CD14-positive monocyte (primary cell): ENCODE measurements around the gene CYBB. TPM values are rescaled to one million over a fixed set of nuclear protein-coding genes. Genes with fewer than 3 reads are reported as not detected.
A peak's percentile ranks its signal among the peaks of the same experiment; 100 is the strongest.

Experiments used
- DNase-seq, 3 donors: peaks; one replicate each; pipeline ENCODE4 v3.0.0-alpha.2; 2011 to 2022
- H2AFZ ChIP-seq: 2 replicates; pipeline ENCODE4 v1.6.0; 2012; ENCODE audit warnings: mild to moderate bottlenecking, low read depth, low read length, inconsistent platforms; ENCODE audit not compliant: insufficient read depth, poor library complexity, severe bottlenecking
- H3K27ac ChIP-seq, 2 donors: 1 replicate in 1 of 2; 2 replicates in 1 of 2; pipeline ENCODE4 v1.5.1; 2012 to 2013; ENCODE audit warnings: low read length in 2 of 2, control low read depth in 1 of 2, inconsistent platforms in 1 of 2, low read depth in 1 of 2, mild to moderate bottlenecking in 1 of 2
- H3K27me3 ChIP-seq, 2 donors: one replicate each; pipeline versions ENCODE4 v1.6.0 to v1.6.1; 2011 to 2013; ENCODE audit warnings: low read length in 2 of 2; ENCODE audit not compliant: control insufficient read depth in 2 of 2, insufficient read depth in 2 of 2
- H3K36me3 ChIP-seq, 2 donors: replicated peaks in 1 of 2; 1 replicate in 1 of 2; 2 replicates in 1 of 2; pipeline versions ENCODE4 v1.5.1 to v1.6.1; 2012 to 2013; ENCODE audit warnings: low read length in 2 of 2, control low read depth in 1 of 2, inconsistent platforms in 1 of 2, mild to moderate bottlenecking in 1 of 2; ENCODE audit not compliant: insufficient read depth in 2 of 2, control insufficient read depth in 1 of 2
- H3K4me1 ChIP-seq, 2 donors: 1 replicate in 1 of 2; 2 replicates in 1 of 2; pipeline versions ENCODE4 v1.5.1 to v1.6.1; 2012 to 2013; ENCODE audit warnings: low read length in 2 of 2, control low read depth in 1 of 2, inconsistent platforms in 1 of 2, mild to moderate bottlenecking in 1 of 2, moderate library complexity in 1 of 2; ENCODE audit not compliant: insufficient read depth in 2 of 2, control insufficient read depth in 1 of 2
- H3K4me2 ChIP-seq: replicated peaks from 2 replicates; pipeline ENCODE3; 2012; ENCODE audit warnings: low read length, moderate library complexity, mild to moderate bottlenecking; ENCODE audit not compliant: poor library complexity, severe bottlenecking; ENCODE audit errors: extremely low read depth
- H3K4me3 ChIP-seq, 3 experiments: fragments of 200-600 bp in 1 of 3; sonication (generic) in 1 of 3; replicated peaks in 1 of 3; 1 replicate in 2 of 3; 2 replicates in 1 of 3; pipeline ENCODE4 v1.5.1; 2011 to 2013; ENCODE audit warnings: low read length in 3 of 3, mild to moderate bottlenecking in 3 of 3, control low read depth in 2 of 3, low read depth in 2 of 3, inconsistent platforms in 1 of 3, moderate library complexity in 1 of 3
- H3K79me2 ChIP-seq: 2 replicates; pipeline ENCODE4 v1.6.0; 2012; ENCODE audit warnings: mild to moderate bottlenecking, control low read depth, inconsistent platforms, low read length, moderate library complexity; ENCODE audit not compliant: insufficient read depth
- H3K9ac ChIP-seq: 2 replicates; pipeline ENCODE4 v1.6.0; 2017; ENCODE audit warnings: low read length, mild to moderate bottlenecking; ENCODE audit not compliant: insufficient read depth, poor library complexity, severe bottlenecking
- H3K9me3 ChIP-seq, 2 donors: replicated peaks in 1 of 2; 1 replicate in 1 of 2; 2 replicates in 1 of 2; pipeline versions ENCODE4 v1.5.1 to v1.6.1; 2012 to 2013; ENCODE audit warnings: low read length in 2 of 2, control low read depth in 1 of 2; ENCODE audit not compliant: control insufficient read depth in 1 of 2, insufficient read depth in 1 of 2
- H4K20me1 ChIP-seq: 2 replicates; pipeline ENCODE4 v1.6.0; 2012; ENCODE audit warnings: mild to moderate bottlenecking, low read length, control low read depth, moderate library complexity; ENCODE audit not compliant: insufficient read depth
- H3K27ac Mint-ChIP-seq, 7 donors: one replicate each; pipeline ENCODE4 v1.8.0; 2020; ENCODE audit warnings: mild to moderate bottlenecking in 7 of 7, mixed read lengths in 7 of 7, moderate library complexity in 6 of 7, inconsistent platforms in 2 of 7
- H3K27me3 Mint-ChIP-seq, 3 donors: one replicate each; pipeline ENCODE4 v1.8.0; 2021 to 2022; ENCODE audit warnings: low read depth in 3 of 3, mild to moderate bottlenecking in 3 of 3, mixed read lengths in 3 of 3, moderate library complexity in 3 of 3, inconsistent platforms in 1 of 3
- H3K36me3 Mint-ChIP-seq, 2 donors: one replicate each; pipeline ENCODE4 v1.8.0; 2020; ENCODE audit warnings: mixed read lengths in 2 of 2, inconsistent platforms in 1 of 2, mild to moderate bottlenecking in 1 of 2
- H3K4me1 Mint-ChIP-seq: one replicate; pipeline ENCODE4 v1.8.0; 2020; ENCODE audit warnings: mild to moderate bottlenecking, mixed read lengths
- H3K4me3 Mint-ChIP-seq, 2 donors: one replicate each; pipeline ENCODE4 v1.8.0; 2020; ENCODE audit warnings: mild to moderate bottlenecking in 2 of 2, mixed read lengths in 2 of 2, moderate library complexity in 1 of 2
- H3K9me3 Mint-ChIP-seq, 7 donors: one replicate each; pipeline ENCODE4 v1.8.0; 2020 to 2022; ENCODE audit warnings: mixed read lengths in 7 of 7, mild to moderate bottlenecking in 6 of 7, moderate library complexity in 6 of 7, inconsistent platforms in 2 of 7
- CTCF ChIP-seq: fragments of 200-600 bp; IDR thresholded peaks from one replicate; pipeline ENCODE4 v1.8.0; 2022; ENCODE audit warnings: antibody characterized with exemption, mild to moderate bottlenecking
- WGBS: methylation state at CpG from one replicate; pipeline ENCODE4 v1.1.5; 2013; ENCODE audit warnings: missing lambda C conversion rate; ENCODE audit not compliant: insufficient coverage; 5-methylcytosine and 5-hydroxymethylcytosine counted together
- intact Hi-C, 2 donors: fragments of 100-400 bp; cut with micrococcal nuclease; formaldehyde crosslinking; loops; one replicate each; pipeline versions ENCODE4 v1.15.0 to v1.15.1; 2023
- polyA plus RNA-seq, 3 donors: library from polyadenylated mRNA; depleted of rRNA in 1 of 3; unstranded in 2 of 3; stranded (reverse) in 1 of 3; fragments of 300-500 nt in 2 of 3; fragments of >200 nt in 1 of 3; fragmentation: Illumina TruSeq in 2 of 3; gene quantifications; 1 replicate in 2 of 3; 2 replicates in 1 of 3; pipeline ENCODE4 v1.2.3, GENCODE V29; 2012 to 2021

Gene CYBB
- polyA plus RNA-seq, 3 donors = 328 to 851 (median 842) TPM

- DNase-seq = peak in 1 of 3 donors; percentile 55
- H3K36me3 Mint-ChIP-seq = peaks cover 29 to 35% of the 10 kb centered on the region in 2 donors
- no peak overlapping the region for H3K9ac ChIP-seq
- H3K4me3 ChIP-seq = no peak overlapping the region
- intact Hi-C loops = no loop called here
- H3K79me2 ChIP-seq = no peaks in the 10 kb centered on the region
- peaks cover 80% of the 10 kb centered on the region for H3K4me1 Mint-ChIP-seq
- H3K27ac ChIP-seq = peak overlapping the region in 1 of 2 donors; percentile 48
- peaks cover 0 to 3% (median 0%) of the 10 kb centered on the region in 7 donors for H3K9me3 Mint-ChIP-seq
- no peaks in the 10 kb centered on the region for H3K9me3 ChIP-seq
- no peak overlapping the region for H3K4me3 Mint-ChIP-seq
- WGBS = no CpG with 5 or more reads among the region's 5 CpGs
- peaks cover 29 to 37% of the 10 kb centered on the region in 2 donors for H3K36me3 ChIP-seq
- peaks cover 74 to 75% of the 10 kb centered on the region in 2 donors for H3K4me1 ChIP-seq
- H3K27me3 Mint-ChIP-seq = peaks cover 0 to 11% (median 0%) of the 10 kb centered on the region in 3 donors
- H3K27me3 ChIP-seq = peaks cover 0 to 3% of the 10 kb centered on the region in 2 donors
- no peak for TF ChIP-seq CTCF
- peak overlapping the region; percentile 46 to 88 (median 86) for H3K27ac Mint-ChIP-seq
- no peaks in the 10 kb centered on the region for H4K20me1 ChIP-seq
- H2AFZ ChIP-seq = no peak overlapping the region
- H3K4me2 ChIP-seq = peak overlapping the region; percentile 44
Measured at GRCh38 chrX:37815366-37815765, 35.5 kb downstream of the CYBB start.

GRCh38 chrX:37816766-37817165, 36.9 kb downstream of the CYBB start:
- DNase-seq = no peak
- peak overlapping the region in 1 of 2 donors; percentile 30 for H3K27ac ChIP-seq
- no peak for TF ChIP-seq CTCF
- peaks cover 18 to 23% of the 10 kb centered on the region in 2 donors for H3K36me3 Mint-ChIP-seq
- no peak overlapping the region for H2AFZ ChIP-seq
- H3K4me3 Mint-ChIP-seq = no peak overlapping the region
- H3K79me2 ChIP-seq = no peaks in the 10 kb centered on the region
- H3K36me3 ChIP-seq = peaks cover 15 to 23% of the 10 kb centered on the region in 2 donors
- H3K4me3 ChIP-seq = no peak overlapping the region
- H3K27ac Mint-ChIP-seq = peak overlapping the region in 5 of 7 donors; percentile 15 to 89 (median 85)
- H3K4me2 ChIP-seq = no peak overlapping the region
- H4K20me1 ChIP-seq = no peaks in the 10 kb centered on the region
- H3K4me1 ChIP-seq = peaks cover 60 to 65% of the 10 kb centered on the region in 2 donors
- peaks cover 74% of the 10 kb centered on the region for H3K4me1 Mint-ChIP-seq
- intact Hi-C loops = no loop called here
- no CpG with 5 or more reads among the region's 4 CpGs for WGBS
- H3K9me3 Mint-ChIP-seq = peaks cover 0 to 3% (median 0%) of the 10 kb centered on the region in 7 donors
- H3K9ac ChIP-seq = no peak overlapping the region
- H3K27me3 Mint-ChIP-seq = peaks cover 0 to 12% (median 0%) of the 10 kb centered on the region in 3 donors
- H3K27me3 ChIP-seq = peaks cover 0 to 3% of the 10 kb centered on the region in 2 donors
- H3K9me3 ChIP-seq = no peaks in the 10 kb centered on the region
